B cell (primary cell): Measurements from ENCODE around the gene MCEMP1.

Experiments used
- CTCF ChIP-seq: fragments of 200-600 bp; IDR thresholded peaks from one replicate; pipeline ENCODE4 v1.8.0; 2022; ENCODE audit warnings: antibody characterized with exemption, mild to moderate bottlenecking
- EZH2 ChIP-seq: IDR thresholded peaks from 2 replicates; pipeline ENCODE4 v1.6.1; 2012; ENCODE audit warnings: borderline replicate concordance, low read depth, mild to moderate bottlenecking, moderate library complexity, low read length; ENCODE audit not compliant: insufficient read depth, poor library complexity, severe bottlenecking

- TF ChIP-seq EZH2 (no peak), CTCF (no peak)
Observed at GRCh38 chr19:7706955-7707456, 30.1 kb downstream of the MCEMP1 start.
